H1 (cell line): ENCODE measurements around the gene FGD4. TPM values are rescaled to one million over a fixed set of nuclear protein-coding genes. Genes with fewer than 3 reads are reported as not detected.

Source experiments
- CTCF ChIA-PET: fragments of 300-600 bp; sonication (Branson Sonifier 250); formaldehyde crosslinking; loops from one replicate; lab custom pipeline; 2021; ENCODE audit not compliant: partially characterized antibody; lab: Charles Lee
- POLR2A ChIA-PET: fragments of 300-600 bp; sonication (Branson Sonifier 250); formaldehyde crosslinking; loops from one replicate; lab custom pipeline; 2021; ENCODE audit warnings: inconsistent platforms; ENCODE audit not compliant: partially characterized antibody; lab: Charles Lee
- DNase-seq, 2 experiments: peaks; one replicate each; pipeline versions ENCODE4 v3.0.0 to v3.0.0-alpha.2; 2010 to 2022; ENCODE audit warnings: low spot score in 2 of 2, low read depth in 1 of 2, mixed read lengths in 1 of 2
- FAIRE-seq: peaks from 2 replicates; lab custom pipeline; 2011; peaks lifted over from hg19 to GRCh38; lab: Jason Lieb, UNC
- H2AFZ ChIP-seq: 2 replicates; pipeline ENCODE4 v1.8.1; 2012; ENCODE audit warnings: low read length, inconsistent platforms
- H2AK5ac ChIP-seq: 2 replicates; pipeline ENCODE4 v1.6.1; 2013; ENCODE audit warnings: low read depth, low read length
- H2BK120ac ChIP-seq: replicated peaks from 2 replicates; pipeline ENCODE3; 2013; ENCODE audit warnings: low read depth, low read length, inconsistent platforms
- H2BK12ac ChIP-seq: 2 replicates; pipeline ENCODE4 v1.6.1; 2013; ENCODE audit warnings: low read depth, low read length
- H2BK15ac ChIP-seq: 2 replicates; pipeline ENCODE4 v1.6.1; 2013; ENCODE audit warnings: low read length
- H2BK20ac ChIP-seq: 2 replicates; pipeline ENCODE4 v1.6.1; 2013; ENCODE audit warnings: low read length
- H2BK5ac ChIP-seq: 2 replicates; pipeline ENCODE4 v1.6.1; 2013; ENCODE audit warnings: low read depth, low read length
- H3K14ac ChIP-seq: 2 replicates; pipeline ENCODE4 v1.6.1; 2013; ENCODE audit warnings: inconsistent platforms; ENCODE audit not compliant: insufficient read length
- H3K18ac ChIP-seq: 2 replicates; pipeline ENCODE4 v1.6.1; 2013; ENCODE audit warnings: low read length; ENCODE audit errors: extremely low read depth
- H3K23ac ChIP-seq: 2 replicates; pipeline ENCODE4 v1.6.1; 2013; ENCODE audit warnings: inconsistent platforms; ENCODE audit not compliant: insufficient read length
- H3K23me2 ChIP-seq: 2 replicates; pipeline ENCODE4 v1.6.1; 2013; ENCODE audit warnings: low read depth, low read length
- H3K27ac ChIP-seq: 2 replicates; pipeline ENCODE4 v1.6.1; 2011; ENCODE audit warnings: low read depth, low read length, inconsistent platforms
- H3K27me3 ChIP-seq, 4 experiments: replicated peaks in 1 of 4; 1 replicate in 1 of 4; 2 replicates in 3 of 4; pipeline versions ENCODE4 v1.6.1 to v1.8.1; 2011 to 2013; ENCODE audit warnings: low read length in 3 of 4, mild to moderate bottlenecking in 3 of 4, inconsistent platforms in 2 of 4, mixed read lengths in 2 of 4, moderate library complexity in 1 of 4; ENCODE audit not compliant: control insufficient read depth in 3 of 4, insufficient read depth in 3 of 4; ENCODE audit errors: extremely low read depth in 1 of 4
- H3K36me3 ChIP-seq, 4 experiments: 2 replicates each; pipeline versions ENCODE4 v1.6.1 to v1.8.1; 2011 to 2013; ENCODE audit warnings: mild to moderate bottlenecking in 4 of 4, low read length in 3 of 4, moderate library complexity in 2 of 4, control low read depth in 1 of 4, inconsistent platforms in 1 of 4; ENCODE audit not compliant: insufficient read depth in 4 of 4, control insufficient read depth in 2 of 4
- H3K4ac ChIP-seq: replicated peaks from 2 replicates; pipeline ENCODE3; 2013; ENCODE audit warnings: low read length, low read depth, mixed read lengths, inconsistent platforms; ENCODE audit not compliant: insufficient read length
- H3K4me1 ChIP-seq, 4 experiments: replicated peaks in 1 of 4; 1 replicate in 1 of 4; 2 replicates in 3 of 4; pipeline versions ENCODE4 v1.6.1 to v1.8.1; 2011 to 2013; ENCODE audit warnings: low read length in 3 of 4, inconsistent platforms in 2 of 4, mixed read lengths in 1 of 4; ENCODE audit not compliant: insufficient read depth in 4 of 4, control insufficient read depth in 3 of 4
- H3K4me2 ChIP-seq, 2 experiments: 2 replicates each; pipeline versions ENCODE4 v1.6.1 to v1.8.1; 2011 to 2013; ENCODE audit warnings: low read depth in 2 of 2, low read length in 2 of 2, control low read depth in 1 of 2, inconsistent platforms in 1 of 2, mild to moderate bottlenecking in 1 of 2; ENCODE audit not compliant: insufficient read depth in 1 of 2
- H3K4me3 ChIP-seq, 4 experiments: fragments of 200-600, 300-600 bp in 1 of 4; sonication (generic), shearing (Covaris generic), sonication (Bioruptor Twin) in 1 of 4; 2 replicates each; pipeline versions ENCODE4 v1.5.1 to v1.8.1; 2011 to 2016; ENCODE audit warnings: low read length in 4 of 4, low read depth in 3 of 4, control low read depth in 2 of 4, inconsistent platforms in 2 of 4, mild to moderate bottlenecking in 2 of 4, mixed read lengths in 1 of 4, moderate library complexity in 1 of 4; ENCODE audit not compliant: insufficient read depth in 2 of 4; ENCODE audit errors: extremely low read depth in 1 of 4
- H3K56ac ChIP-seq: replicated peaks from 2 replicates; pipeline ENCODE3; 2013; ENCODE audit warnings: low read depth, mild to moderate bottlenecking, mixed read lengths, low read length, inconsistent platforms; ENCODE audit not compliant: insufficient read length
- H3K79me1 ChIP-seq: 2 replicates; pipeline ENCODE4 v1.6.1; 2013; ENCODE audit warnings: low read depth, low read length, control low read depth
- H3K79me2 ChIP-seq, 2 experiments: 2 replicates each; pipeline versions ENCODE4 v1.6.1 to v1.8.1; 2012 to 2013; ENCODE audit warnings: low read length in 2 of 2, mild to moderate bottlenecking in 2 of 2, inconsistent platforms in 1 of 2; ENCODE audit not compliant: insufficient read depth in 2 of 2, control insufficient read depth in 1 of 2
- H3K9ac ChIP-seq, 4 experiments: replicated peaks in 1 of 4; 1 replicate in 1 of 4; 2 replicates in 3 of 4; pipeline versions ENCODE4 v1.6.1 to v1.8.1; 2011 to 2013; ENCODE audit warnings: low read depth in 3 of 4, low read length in 3 of 4, control low read depth in 2 of 4, mild to moderate bottlenecking in 2 of 4, moderate library complexity in 2 of 4, inconsistent platforms in 1 of 4; ENCODE audit errors: extremely low read depth in 1 of 4
- H3K9me3 ChIP-seq, 2 experiments: 2 replicates each; pipeline versions ENCODE4 v1.6.1 to v1.8.1; 2012 to 2013; ENCODE audit warnings: mild to moderate bottlenecking in 2 of 2, moderate library complexity in 2 of 2, control low read depth in 1 of 2, inconsistent platforms in 1 of 2, low read depth in 1 of 2, low read length in 1 of 2, mixed read lengths in 1 of 2; ENCODE audit not compliant: insufficient read depth in 2 of 2
- H4K20me1 ChIP-seq, 2 experiments: replicated peaks in 1 of 2; 2 replicates each; pipeline versions ENCODE3 to v1.8.1; 2011 to 2013; ENCODE audit warnings: inconsistent platforms in 2 of 2, low read length in 2 of 2, mild to moderate bottlenecking in 1 of 2; ENCODE audit not compliant: insufficient read depth in 2 of 2, control insufficient read depth in 1 of 2
- H4K5ac ChIP-seq: 2 replicates; pipeline ENCODE4 v1.6.1; 2013; ENCODE audit warnings: low read length, low read depth, mixed read lengths, inconsistent platforms; ENCODE audit not compliant: insufficient read length
- H4K8ac ChIP-seq: 2 replicates; pipeline ENCODE4 v1.8.0; 2013; ENCODE audit warnings: mild to moderate bottlenecking, moderate library complexity, low read length, inconsistent platforms; ENCODE audit not compliant: insufficient read depth; ENCODE audit errors: extremely low read depth
- H4K91ac ChIP-seq: replicated peaks from 2 replicates; pipeline ENCODE3; 2013; ENCODE audit warnings: low read length, mixed read lengths, inconsistent platforms; ENCODE audit not compliant: insufficient read length
- ATF3 ChIP-seq: IDR thresholded peaks from 2 replicates; pipeline ENCODE4 v1.6.1; 2011; ENCODE audit warnings: low read depth, mild to moderate bottlenecking, low read length; ENCODE audit not compliant: insufficient read depth
- BCL11A ChIP-seq, 2 experiments: IDR thresholded peaks; one replicate each; pipeline ENCODE4 v1.6.1; 2011; ENCODE audit warnings: low read depth in 2 of 2, low read length in 2 of 2, mild to moderate bottlenecking in 2 of 2
- FOSL1 ChIP-seq: IDR thresholded peaks from 2 replicates; pipeline ENCODE4 v1.6.1; 2011; ENCODE audit warnings: mild to moderate bottlenecking, low read depth, low read length, moderate library complexity; ENCODE audit not compliant: insufficient read depth
- RBBP5 ChIP-seq: IDR thresholded peaks from 2 replicates; pipeline ENCODE4 v1.7.1; 2012; ENCODE audit warnings: low read depth, mild to moderate bottlenecking, inconsistent platforms, low read length, moderate library complexity, borderline replicate concordance
- ZNF274 ChIP-seq: IDR thresholded peaks from 2 replicates; pipeline ENCODE4 v1.7.0; 2012; ENCODE audit warnings: low read length, borderline replicate concordance; ENCODE audit errors: extremely low read depth
- WGBS, 2 experiments: shearing (Covaris generic) in 1 of 2; methylation state at CpG; one replicate each; pipeline versions ENCODE4 v1.1.6 to v1.1.7; 2013 to 2015; ENCODE audit warnings: low lambda C conversion rate in 2 of 2, mixed read lengths in 2 of 2, inconsistent platforms in 1 of 2, low coverage in 1 of 2, missing lambda C conversion rate in 1 of 2; ENCODE audit not compliant: insufficient replicate concordance in 2 of 2, insufficient coverage in 1 of 2, insufficient read length in 1 of 2; ENCODE audit errors: extremely low coverage in 1 of 2, missing lambda C conversion rate in 1 of 2; 5-methylcytosine and 5-hydroxymethylcytosine counted together
- polyA plus RNA-seq, 7 experiments: library from polyadenylated mRNA; depleted of rRNA in 3 of 7; stranded (reverse) in 5 of 7; unstranded in 2 of 7; fragments of >200 nt in 5 of 7; fragments of 200-250 nt in 2 of 7; gene quantifications; 1 replicate in 5 of 7; 2 replicates in 1 of 7; 4 replicates in 1 of 7; pipeline versions ENCODE4 v1.2.1 to v1.2.3, GENCODE V29; 2011 to 2013; ENCODE audit warnings: missing spikeins in 2 of 7, mixed read lengths in 2 of 7
- total RNA-seq: library from RNA; stranded (reverse); fragmentation: NEBNext Ultra II Directional; extraction: Animal tissue kit (Norgen Biotek cat#: 25700); gene quantifications from 2 replicates; pipeline ENCODE4 v1.2.1, GENCODE V29; 2021

FGD4 gene
- total and polyA plus RNA-seq, 2 of the 8 experiments (the other 6 are each of a cell fraction or from before 2014, with no cell fraction given): 8.5 to 48.2 TPM

DNA sequence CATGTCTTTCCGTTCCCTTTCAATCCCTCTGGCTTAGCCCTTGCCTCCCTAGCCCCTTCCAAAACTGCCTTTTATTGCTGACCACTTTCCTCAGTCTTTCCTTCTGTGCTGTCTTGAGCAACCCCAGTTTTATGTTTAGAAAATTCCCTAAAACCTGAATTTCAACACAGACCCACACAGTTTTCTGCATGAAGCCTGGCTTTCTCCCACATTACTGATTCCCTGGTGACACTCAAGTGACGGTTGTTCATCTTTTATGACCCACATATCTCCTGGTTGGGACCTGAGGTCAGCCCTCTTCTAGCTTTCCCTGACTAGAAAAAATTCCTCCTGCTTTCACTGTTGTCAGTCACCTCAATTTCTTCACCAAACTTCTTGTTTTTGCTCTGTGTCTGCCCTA is 21.0 kb downstream of the FGD4 start:
- H3K4me1 ChIP-seq: peaks cover 13 to 18% (median 18%) of the 10 kb centered on the region in 4 experiments
- ChIA-PET POLR2A (interaction anchor here (0.6 to 1.1 kb wide), 4 partner anchors 14 to 23 kb away, joined by 3 read pairs; partner anchors contain the start of gene FGD4), CTCF (interaction anchor here (0.8 to 2.7 kb wide), 3 partner anchors 13 to 36 kb away, joined by 3 to 8 read pairs (median 3); no protein-coding TSS in a partner anchor)
- H3K4ac ChIP-seq: no peak overlapping the region
- H3K56ac ChIP-seq: no peak overlapping the region
- H3K27me3 ChIP-seq: no peaks in the 10 kb centered on the region
- H2BK15ac ChIP-seq: no peak overlapping the region
- H3K27ac ChIP-seq: no peak overlapping the region
- peaks cover 11% of the 10 kb centered on the region for H3K79me1 ChIP-seq
- H3K4me2 ChIP-seq: peak overlapping the region in 1 of 2 experiments; percentile 40; a peak in 1 of 4 replicates
- no peak overlapping the region for H3K9ac ChIP-seq
- no peak overlapping the region for H2BK5ac ChIP-seq
- peaks cover 31 to 98% of the 10 kb centered on the region in 2 experiments for H3K79me2 ChIP-seq
- H2AK5ac ChIP-seq: no peak overlapping the region
- no peak overlapping the region for H3K23ac ChIP-seq
- no peaks in the 10 kb centered on the region for H3K23me2 ChIP-seq
- FAIRE-seq: no peak
- H4K5ac ChIP-seq: no peak overlapping the region
- H2AFZ ChIP-seq: no peak overlapping the region
- 94% methylated on average over 2 of the region's 2 CpGs; no CpG with 5 or more reads in 1 of the 2 experiments for WGBS, 2 experiments
- no peak overlapping the region for H4K91ac ChIP-seq
- no peak overlapping the region for H3K4me3 ChIP-seq
- TF ChIP-seq RBBP5 (no peak), ATF3 (no peak), ZNF274 (no peak), FOSL1 (no peak), BCL11A (IDR thresholded peaks at IDR 0.05; ENCODE audit: low read depth in 2 of 2, low read length in 2 of 2) (no peak)
- no peak overlapping the region for H2BK12ac ChIP-seq
- H2BK20ac ChIP-seq: no peak overlapping the region
- H3K18ac ChIP-seq: no peak overlapping the region
- peaks cover 0 to 15% (median 0%) of the 10 kb centered on the region in 4 experiments; a peak in 2 of 8 replicates for H3K36me3 ChIP-seq
- peaks cover 18 to 34% of the 10 kb centered on the region in 2 experiments for H4K20me1 ChIP-seq
- H2BK120ac ChIP-seq: no peak overlapping the region
- H3K14ac ChIP-seq: no peak overlapping the region
- H3K9me3 ChIP-seq: no peaks in the 10 kb centered on the region; a peak in 1 of 4 replicates
- no peak overlapping the region for H4K8ac ChIP-seq
- no peak for DNase-seq
